ENCODE measurements around the gene ACOX2.

Gene ACOX2

DNA sequence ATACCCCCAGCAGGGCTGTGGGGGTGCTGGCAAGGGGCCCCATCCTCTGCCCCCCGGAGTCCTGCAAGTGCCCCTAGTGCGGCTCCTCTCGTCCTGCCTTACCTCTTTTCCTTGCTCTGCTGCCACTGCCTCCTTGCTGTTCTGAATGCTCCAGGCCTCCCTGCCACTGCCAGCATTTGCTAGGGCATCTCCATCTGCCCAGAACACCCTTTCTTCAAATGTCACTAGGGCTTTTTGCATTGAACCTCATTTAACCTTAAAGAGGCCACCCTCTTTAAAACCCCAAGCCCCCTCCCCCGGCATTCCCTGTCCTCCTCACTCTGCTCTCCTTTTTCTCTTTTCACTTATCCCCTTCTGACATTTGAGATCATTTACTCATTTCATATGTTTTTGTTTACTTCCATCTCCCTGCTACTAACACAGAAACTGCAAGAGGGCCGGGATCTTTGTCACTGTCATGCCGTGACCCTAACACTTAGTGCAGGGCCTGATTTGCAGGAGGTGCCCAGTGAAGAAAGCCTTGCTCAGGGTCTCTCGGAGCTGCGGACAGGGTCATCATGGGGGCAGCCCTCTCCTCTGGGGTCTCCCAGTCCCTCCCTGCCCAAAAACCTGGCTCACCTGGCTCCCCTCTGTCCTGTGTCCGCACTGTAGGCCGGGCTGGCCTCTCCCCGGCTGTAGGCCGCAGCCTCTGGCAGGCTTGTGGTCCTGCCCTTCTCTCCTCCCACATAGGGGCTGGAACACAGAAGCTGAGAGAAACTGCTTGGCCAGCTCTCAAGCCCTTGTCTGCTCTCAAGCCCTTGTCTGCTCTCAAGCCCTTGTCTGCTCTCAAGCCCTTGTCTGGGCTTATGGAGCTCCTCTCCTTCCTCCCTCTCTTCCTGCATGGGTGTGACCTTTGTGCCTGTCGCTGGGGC is at the start of gene ACOX2:
TSS of gene ACOX2 (minus strand) at position 690 of the 911 bp plus-strand sequence. CDS start 2,084 bp downstream, outside the sequence.
- no peak for DNase-seq (ENCODE audit: low read depth)

DNA sequence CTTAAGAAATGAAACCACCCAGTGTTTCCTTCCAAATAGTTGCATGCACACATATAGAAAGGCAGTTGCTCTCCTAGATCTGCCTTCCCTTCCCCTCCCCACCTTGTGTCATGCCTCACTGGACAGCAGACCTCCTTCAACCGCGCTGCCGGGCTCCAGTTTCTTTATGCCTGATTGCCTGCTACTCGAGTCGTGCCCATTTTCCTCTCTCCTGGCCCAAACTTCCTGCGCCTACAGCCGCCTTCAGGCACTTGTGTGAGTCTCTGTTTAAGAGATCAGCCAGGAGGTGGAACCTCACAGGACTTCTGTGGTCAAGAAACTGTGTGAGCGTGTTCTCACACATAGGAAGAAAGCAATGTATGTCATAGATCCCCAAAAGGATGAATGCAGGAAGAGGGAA is 49.0 kb upstream of the ACOX2 start:
- DNase-seq (ENCODE audit: low read depth) = no peak

DNA sequence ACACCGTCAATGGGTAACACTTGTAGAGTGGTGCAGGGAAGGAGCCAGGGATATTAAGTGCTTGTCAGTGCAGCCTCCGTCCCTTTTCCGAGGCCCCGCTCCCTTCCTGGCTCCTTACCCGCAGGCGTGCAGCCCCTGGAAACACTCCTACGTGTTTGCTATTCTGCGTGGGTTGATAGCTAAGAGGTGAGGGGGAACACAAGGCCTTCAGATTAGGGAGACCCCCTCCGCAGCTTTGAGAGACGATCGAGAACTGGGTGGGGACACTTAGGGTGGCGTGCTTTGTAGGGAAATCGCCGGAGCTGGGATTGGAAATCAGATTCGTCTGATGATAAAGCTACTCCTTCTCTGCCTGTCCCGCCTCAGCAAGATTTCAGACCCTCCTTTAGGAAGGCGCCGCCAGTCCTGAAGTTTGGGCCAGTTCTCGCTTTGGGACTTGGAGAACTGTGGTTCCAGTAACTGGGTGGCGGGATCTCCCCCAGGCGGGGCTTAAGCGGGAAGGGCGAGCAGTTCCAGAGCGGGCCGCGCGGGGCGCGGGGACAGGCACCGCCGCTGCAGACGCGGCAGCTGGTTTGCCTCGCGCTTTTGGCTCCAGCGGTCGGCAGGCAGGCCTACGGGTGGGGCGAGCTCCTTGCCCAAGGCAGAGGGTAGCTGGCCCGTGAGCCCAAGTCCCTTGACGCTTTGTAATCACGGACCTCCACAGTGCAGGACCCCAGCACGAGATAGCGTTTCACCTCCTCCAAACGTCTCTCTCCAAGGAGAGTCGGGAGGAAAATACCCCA is 48.2 kb upstream of the ACOX2 start:
- peak; percentile 25 for DNase-seq (ENCODE audit: low read depth)

DNA sequence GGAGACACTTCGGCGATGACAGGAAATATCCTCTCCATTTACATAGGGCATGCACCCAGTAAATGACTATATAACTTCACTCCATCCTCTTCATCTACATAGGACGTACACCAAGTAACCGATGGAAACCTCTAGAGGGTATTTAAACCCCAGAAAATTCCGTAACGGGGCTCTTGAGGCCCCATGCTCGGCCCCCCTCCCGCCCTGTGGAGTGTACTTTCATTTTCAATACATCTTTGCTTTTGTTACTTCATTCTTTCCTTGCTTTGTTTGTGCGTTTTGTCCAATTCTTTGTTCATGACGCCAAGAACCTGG is 47.7 kb upstream of the ACOX2 start:
- no peak for DNase-seq (ENCODE audit: low read depth)

DNA sequence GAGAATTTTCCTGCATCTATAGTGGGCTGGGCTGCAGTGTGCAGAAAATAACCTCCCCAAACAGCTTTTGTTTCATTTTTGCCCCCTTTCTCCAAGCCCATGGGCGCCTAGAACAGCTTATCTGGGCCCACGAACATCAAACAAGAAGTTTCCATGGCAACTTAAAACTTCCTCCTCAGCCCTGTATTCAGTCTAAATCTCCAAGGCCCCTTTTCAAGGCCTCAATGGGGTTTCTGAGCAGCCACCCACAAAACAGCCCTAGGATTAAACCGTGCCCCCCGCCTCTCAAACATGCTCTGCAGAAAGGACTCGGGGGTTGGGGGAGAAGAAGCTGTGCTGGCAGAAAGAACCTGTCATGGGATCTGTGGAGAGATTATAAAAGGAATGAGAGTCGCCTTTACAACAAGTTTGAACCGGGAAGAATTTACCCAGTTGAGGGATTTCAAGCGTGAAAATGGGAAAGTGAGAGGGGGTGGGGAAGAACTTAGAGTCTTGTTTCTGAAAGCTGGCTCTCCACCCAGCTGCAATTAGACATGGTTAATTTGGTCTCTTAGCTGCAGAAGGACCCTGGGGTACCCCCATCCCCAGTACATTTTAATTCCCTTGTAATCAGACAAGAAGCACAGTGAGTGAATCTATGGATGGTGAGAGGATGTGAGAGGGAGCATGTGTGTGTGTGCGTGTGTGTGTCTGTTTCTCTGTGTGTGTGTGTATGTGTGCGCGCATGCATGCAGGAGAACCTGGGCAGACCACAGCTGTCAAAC is 44.5 kb upstream of the ACOX2 start:
- DNase-seq (ENCODE audit: low read depth) = no peak

DNA sequence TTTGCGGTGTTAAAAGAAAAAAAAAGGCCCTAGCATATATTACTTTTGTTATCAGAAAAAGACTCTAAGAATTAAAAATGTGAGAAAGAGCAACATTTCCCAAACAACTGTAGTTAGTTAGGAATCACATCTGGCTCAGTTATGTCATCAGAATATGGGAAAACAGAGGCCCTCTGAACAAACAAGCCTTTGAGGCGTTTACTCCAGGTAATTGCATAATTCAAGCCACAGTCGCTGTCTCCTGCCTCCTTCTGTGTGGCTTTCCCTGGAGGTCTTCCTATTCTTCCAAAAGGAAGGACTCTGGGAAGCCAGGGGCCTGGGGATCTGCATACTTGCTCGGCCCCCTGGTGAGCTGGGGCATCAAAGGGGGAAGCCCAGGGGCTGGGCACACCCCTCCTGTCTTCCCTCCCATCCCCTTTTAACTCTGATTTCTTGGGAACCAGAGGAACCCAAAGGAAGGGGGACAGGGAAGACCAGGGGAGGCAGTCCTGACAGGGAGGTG is 43.9 kb upstream of the ACOX2 start:
- DNase-seq (ENCODE audit: low read depth) = no peak

DNA sequence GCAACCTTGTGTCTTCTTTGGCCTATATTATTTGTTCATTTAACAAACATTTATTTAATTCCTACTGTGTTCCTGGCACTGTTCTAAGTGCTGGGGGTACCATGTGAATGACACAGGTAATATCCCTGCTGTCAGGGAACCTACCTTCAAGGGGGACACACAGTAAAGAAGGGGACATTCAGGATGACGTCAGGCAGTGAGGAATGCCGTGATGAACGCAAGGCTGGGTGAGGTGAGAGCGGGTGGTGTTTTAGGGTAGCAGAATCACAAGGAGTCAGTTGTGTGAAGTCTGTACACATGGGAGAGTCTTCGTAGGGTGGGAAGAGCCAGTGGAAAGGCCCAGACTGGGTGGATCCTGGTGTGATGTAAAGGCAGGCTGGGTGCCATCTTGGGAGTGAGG is 41.9 kb upstream of the ACOX2 start:
- DNase-seq (ENCODE audit: low read depth) = no peak

DNA sequence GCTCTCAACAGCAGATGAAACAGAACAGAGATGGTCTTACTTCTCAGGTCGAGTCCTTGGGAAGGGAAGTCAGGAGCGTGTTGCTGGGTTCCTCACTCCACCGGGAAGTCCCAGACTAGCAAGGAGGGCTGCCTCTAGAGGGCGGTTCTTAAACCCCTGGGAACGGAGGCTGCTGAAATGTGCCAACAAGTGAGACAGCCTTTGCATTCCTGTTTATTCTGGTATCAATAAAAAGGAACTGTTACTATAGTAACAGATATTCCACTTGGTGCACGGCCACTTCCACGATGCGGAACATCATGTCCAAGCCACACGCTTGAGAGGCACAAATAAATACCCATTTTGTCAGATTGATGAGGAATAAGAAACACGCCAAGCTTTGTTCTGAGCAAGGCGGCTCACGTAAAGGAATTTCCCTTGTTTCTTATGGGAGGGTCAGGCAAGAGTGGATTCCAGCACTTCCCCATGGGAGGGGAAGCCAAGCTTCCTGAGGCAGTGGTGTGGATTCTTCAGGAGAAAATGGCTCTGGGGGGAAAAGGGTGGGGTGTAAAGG is 40.4 kb upstream of the ACOX2 start, which contains the start of gene FAM107A:
TSS of gene FAM107A (minus strand) at position 123 of the 553 bp plus-strand sequence. CDS start 7,531 bp downstream, outside the sequence.
- DNase-seq (ENCODE audit: low read depth) = no peak

DNA sequence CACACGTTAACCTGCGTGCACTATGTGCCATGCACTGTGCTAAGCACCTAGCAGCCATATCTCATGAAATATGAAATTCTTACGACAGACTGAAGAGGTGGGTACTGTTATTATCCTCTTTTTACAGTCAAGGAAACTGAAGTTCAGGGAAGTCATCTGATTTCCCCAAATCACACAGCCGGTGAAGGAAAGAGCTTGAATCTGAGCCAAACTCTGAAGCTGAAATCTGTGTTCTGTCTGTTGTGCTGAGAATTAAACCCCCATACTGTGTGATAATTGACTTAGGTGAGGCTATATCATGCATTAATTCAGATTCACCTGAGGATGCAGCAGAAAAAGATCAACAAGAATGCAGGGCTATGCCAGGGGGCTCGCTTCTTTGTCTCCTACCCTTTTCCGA is 39.7 kb upstream of the ACOX2 start:
- DNase-seq (ENCODE audit: low read depth) = no peak

DNA sequence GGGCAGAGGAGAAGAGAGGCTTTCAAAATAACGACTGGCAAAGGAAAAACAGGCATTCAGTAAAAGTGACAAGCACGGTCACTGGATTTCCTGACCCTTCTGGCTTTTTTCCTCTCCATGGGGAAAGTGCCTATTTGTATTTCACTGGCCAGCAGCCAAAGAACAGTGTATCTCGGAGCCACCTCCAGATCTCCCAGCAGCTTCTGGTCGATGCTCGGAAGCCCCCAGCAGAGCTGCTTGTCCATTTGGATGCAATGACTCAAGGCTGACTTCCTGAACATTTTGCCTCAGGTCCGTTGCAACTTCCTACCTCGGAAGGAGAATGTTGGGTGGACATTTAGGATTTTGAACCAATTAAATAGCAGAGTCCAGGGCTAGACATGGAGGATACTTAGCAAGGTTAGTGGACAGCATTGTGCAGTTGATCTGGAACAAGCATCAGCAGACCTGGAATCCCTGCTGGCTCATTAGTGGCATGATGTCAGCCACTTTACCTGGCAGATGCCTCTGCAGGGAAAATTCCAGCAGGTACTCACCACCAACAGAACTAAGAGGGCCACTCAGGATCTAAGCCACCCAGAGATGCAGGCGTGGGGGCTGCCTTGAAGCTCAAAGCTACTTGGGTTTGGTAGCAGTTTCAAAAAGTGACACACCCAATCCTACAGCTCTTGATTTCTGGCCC is 39.1 kb upstream of the ACOX2 start:
- DNase-seq (ENCODE audit: low read depth) = no peak

DNA sequence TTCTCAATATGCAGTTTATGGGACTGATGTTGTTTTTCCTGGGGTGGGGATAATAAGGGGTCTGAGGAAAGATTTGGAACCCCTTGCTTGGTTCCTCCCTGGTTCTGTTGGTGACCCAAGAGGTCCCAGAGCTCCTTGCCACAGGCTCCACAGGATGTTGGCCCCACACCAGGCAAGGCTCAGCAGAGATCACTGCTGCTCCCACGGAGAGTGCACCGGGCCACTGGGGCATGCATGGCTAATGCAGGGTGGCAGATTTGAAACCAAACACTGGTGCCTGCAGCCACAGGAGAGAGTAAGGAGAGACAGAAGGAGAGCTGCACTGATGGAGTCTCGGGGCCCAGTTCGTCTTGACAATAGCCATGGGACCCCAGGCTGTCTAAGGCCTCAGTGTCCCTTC is 37.7 kb upstream of the ACOX2 start:
- no peak for DNase-seq (ENCODE audit: low read depth)

DNA sequence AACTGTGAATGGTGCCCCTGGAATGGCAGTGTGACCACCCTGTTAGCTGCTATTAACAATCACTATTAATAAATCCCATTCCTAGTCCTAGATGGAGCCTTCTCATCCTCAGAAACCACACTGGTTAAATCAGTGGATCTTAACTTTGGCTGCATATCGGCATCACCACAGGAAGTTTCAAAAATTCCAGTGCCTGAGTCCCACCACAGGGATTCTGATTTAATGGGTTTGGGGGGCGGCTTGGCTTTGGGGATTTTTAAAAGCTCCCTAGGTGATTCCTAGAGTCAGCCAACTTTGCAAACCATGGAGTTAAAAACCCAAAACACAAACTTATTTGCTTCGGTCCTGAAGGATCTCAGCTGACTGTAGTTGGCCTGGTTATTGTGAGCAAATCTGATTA is 37.1 kb upstream of the ACOX2 start:
- DNase-seq (ENCODE audit: low read depth) = no peak

DNA sequence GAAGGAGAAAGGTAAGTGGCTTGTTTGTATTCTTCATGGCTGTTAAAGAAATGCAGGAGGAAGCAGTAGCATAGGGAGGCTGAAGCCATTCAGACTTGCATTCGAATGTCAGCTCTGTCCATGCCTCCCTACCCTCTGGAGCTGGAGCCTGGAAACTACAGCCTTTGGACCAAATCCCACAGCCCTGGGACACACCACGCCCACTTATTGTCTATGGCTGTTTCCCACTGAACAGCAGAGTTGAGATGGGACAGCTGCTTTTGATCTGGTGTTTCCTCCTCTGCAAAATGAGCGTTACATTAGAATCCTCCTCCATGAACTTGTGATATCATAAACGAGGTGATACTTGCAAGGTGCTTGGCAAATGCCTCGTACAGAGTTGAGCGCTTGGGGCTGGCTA is 36.6 kb upstream of the ACOX2 start:
- no peak for DNase-seq (ENCODE audit: low read depth)

DNA sequence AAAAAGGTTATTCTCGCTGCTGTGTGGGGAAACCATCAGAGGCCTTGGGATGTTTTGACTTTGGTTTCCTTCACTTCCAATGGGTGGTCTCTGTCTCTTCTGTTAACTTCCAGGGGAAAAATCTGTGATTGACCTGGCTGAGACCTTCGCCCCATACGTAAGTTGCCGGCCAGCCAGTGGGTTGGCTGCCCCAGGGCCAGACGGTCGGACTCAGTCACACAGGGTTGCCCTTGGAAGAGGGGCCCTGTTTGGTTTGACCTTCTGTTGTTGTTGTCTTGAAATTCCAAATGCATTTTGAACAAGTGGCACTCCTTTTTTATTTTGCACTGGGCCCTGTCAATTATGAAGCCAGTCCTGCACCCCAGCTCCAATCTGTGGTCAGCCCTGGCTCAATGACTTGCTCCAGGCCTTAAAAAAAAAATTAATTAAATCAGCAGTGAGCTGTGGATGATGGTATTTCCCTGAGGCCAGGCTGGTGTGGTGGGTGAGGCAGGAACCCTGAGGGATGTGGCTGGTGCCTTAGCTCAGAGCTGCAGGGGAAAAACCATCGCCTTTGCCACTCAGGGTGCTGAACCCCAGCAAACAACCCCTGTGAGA is 35.7 kb upstream of the ACOX2 start:
- no peak for DNase-seq (ENCODE audit: low read depth)

DNA sequence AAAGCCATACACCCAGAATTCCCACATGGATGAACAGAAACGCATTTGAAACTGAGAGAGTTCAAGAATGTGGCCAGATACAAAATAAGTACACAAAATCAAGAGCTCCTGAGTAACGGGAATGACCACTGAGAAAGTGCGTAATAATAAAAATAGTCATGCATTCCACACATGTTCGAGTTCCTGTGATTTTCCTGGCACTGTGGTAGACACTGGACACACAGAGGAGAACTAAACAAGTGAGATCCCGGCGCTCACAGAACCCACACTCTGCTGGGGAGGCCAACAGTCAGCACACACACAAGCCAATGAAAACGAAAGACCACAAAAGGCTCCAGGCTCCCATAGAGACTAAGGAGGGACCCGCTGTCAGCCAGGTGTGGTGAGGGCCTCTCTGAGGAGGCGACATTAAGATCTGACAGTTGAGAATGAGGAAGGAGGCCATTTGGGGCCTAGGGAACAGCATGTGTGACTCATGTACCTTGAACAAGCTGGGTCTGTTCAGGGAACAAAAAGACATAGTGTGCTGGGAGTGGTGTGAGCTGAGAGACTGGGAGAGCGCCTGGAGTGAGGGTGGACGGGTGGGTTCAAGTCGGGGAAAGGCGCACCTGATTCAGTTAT is 35.1 kb upstream of the ACOX2 start:
- no peak for DNase-seq (ENCODE audit: low read depth)

DNA sequence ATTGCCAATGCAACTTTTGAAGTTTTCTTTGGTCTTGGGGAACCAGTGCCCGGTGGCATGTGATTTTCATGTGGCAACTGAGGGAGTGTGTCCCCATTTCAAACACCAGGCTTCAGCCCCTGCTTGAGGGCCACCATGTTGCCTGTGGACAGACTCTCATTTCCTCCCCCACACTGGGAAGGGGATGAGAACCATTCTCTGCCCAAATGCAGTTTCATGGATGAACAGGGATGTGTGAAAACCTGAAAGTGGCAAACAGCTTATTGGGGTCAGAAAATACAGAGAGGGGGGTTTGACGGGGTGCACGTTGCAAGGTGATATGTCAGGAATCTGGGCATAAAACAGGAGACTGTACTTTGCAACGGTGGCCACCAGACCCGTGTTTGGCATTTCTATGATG is 33.9 kb upstream of the ACOX2 start:
- no peak for DNase-seq (ENCODE audit: low read depth)

DNA sequence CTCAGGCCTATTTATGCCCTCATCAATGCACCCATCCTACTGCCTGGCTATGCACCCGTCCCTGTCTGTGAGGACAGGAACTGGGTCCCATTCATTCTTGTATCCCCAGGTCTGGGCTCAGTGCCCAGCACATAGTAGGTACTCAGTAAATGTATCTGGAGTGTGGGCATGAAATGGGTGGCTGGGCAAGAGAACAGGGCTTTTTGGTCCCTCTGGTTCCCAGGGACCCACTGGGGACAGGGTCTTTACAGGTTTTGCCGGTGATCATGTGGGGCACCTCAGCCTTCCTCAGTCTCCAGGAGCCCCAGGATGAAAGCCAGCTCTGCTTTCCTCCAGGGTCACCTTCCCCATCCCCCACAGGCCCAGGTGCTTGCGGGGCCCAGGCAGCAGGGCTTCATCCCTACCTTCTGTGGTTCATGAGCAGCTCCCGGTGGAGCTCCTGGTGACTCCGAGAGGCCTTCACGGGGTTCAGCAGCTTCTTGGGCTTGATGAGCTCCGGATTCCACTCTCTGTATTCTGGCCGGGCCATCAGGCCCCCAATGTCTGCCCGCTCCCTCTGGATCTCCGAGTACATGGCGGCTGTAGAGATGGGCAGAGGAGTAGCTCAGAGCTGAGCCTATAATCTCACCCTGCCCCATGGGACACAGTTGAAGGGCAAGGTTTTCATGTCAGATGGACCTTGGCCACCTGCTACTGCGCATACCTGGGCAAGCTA is 32.5 kb upstream of the ACOX2 start:
- no peak for DNase-seq (ENCODE audit: low read depth)

DNA sequence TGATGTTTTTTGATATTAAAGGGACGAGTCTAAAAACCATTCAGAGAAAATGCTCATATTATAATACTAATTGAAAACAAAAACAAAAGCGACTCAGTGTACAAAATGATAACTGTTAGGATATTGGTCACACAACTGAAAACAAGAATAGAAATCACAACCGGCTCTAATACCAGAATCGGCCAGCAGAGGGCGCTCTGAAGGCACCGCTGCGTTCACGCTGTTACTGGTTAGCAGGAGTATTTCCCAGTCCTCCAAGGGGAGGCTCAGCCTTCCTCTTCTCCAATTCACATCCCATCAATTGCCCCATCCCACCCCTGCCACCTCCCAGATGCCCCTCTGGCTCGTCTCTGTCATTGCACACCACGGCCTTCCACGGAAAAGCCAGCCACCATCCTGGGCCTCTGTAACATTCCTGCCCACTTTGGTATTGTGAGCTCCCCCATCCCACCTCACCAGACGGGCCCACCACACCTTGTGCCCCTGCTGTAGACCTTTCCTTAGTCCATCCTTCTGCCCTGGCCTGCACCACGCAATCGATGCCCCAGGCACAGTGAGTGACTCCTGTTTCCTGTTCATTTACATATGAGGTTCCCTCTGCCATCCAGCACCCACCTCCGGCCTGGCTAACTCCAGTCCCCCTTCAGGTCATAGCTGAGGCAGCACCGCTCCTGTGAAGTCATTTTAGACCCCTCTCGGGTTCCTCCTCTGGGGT is 31.7 kb upstream of the ACOX2 start:
- peak; percentile 82 for DNase-seq (ENCODE audit: low read depth)

DNA sequence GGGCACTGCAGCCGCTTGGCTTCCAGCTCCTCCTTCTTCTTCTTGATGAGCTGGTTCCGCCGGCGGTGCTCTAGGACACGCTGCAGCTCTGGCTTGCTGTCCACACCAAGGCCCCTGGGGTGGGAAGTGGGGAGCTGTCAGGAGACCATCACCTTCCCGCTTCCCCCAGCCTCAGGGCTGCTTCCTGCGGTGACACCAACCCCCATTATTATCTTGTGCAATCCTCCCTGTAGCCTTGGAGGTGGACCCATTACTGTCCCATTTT is 30.2 kb upstream of the ACOX2 start:
- DNase-seq (ENCODE audit: low read depth) = no peak
